ENCODE data around the gene TBC1D22B.

- TF ChIP-seq CTCF (IDR thresholded peaks at IDR 0.05; ENCODE audit: low read depth, low read length, poor library complexity, severe bottlenecking) = no peak
- TF ChIP-seq EZH2phosphoT487 (IDR thresholded peaks at IDR 0.05; ENCODE audit: borderline replicate concordance, low read length) = no peak
Observed at GRCh38 chr6:37243816-37244370, 13.7 kb upstream of the TBC1D22B start.

All from DOHH2 (cell line).